Cardiac septum (tissue), 1 donor: Measurements from ENCODE around the gene DHDH. TPM values are rescaled to one million over a fixed set of nuclear protein-coding genes. Genes with fewer than 3 reads are reported as not detected.
"Not testable (repeated sequence)": the region's sequence is repeated elsewhere in the genome, so short reads cannot be mapped to it uniquely, and the experiment has no call there.

Experiments used
- DNase-seq: peaks from one replicate; pipeline ENCODE4 v3.0.0-alpha.2; 2020; ENCODE audit warnings: low spot score
- intact Hi-C: fragments of 100-400 bp; cut with DNase I; formaldehyde crosslinking; loops from one replicate; pipeline ENCODE4 v1.14.0; 2022
- long read RNA-seq: library from polyadenylated mRNA; unstranded; transcript quantifications from one replicate; pipeline ENCODE4 v2.0.0, GENCODE V29; 2021
- total RNA-seq: library from RNA; stranded (reverse); fragmentation: NEBNext Ultra II Directional; extraction: Animal tissue kit (Norgen Biotek cat#: 25700); gene quantifications from one replicate; pipeline ENCODE4 v1.2.1, GENCODE V29; 2021
- donor health status: DM: no; HTN: no; CAD: no.

The DHDH gene
- not detected for total RNA-seq
- long read RNA-seq: 0 reads

DNA sequence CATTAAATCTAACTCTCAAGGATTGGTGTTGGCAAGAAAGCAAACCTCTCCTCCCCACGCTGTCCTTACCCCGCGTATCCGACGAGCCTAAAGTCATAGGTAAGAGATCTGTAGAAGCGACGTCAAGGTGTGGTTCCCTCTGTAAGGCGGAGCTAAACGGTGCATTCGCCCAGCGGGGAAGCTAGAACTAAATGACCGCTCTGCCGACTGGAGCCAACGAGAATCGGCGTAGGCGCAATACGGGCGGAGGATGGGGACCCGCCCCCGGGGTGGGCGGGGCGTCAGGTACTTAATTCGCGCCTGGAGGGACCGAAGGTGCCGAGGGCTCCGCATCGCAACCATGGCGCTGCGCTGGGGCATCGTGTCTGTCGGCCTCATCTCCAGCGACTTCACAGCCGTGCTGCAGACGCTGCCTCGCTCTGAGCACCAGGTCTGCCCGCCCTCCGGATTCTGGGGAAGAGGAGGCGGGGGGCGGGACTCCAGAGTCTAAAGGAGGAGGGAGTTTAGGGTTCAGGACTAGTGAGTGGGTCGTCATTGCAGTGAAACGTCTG, at the start of gene DHDH:
Gene DHDH, plus strand, starts transcription at position 318 of the 551 bp plus-strand sequence. Its CDS starts 23 bp downstream, at position 341.
- DNase-seq: peak; percentile 91
- intact Hi-C loops: no loop called here

DNA sequence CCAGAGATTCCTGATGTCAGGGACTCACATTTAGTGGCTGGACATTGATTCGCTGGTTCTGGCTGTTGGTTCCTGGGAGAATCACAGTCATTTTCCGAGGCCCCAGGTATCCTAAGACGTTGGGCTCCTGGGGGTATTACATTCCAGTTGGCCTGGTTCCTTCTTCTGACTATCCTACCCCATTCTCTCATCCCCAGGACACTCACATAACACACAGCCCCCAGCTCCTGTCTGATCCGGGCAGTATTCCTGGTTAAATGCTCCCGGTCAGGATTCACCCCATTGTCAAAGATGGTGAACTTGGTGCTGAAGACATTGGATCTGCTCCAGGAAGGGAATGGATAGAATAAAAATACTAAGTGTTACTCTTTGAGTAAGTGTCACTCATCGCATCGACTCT, 49.8 kb upstream of the DHDH start:
- no peak for DNase-seq
- intact Hi-C loops: no loop called here

DNA sequence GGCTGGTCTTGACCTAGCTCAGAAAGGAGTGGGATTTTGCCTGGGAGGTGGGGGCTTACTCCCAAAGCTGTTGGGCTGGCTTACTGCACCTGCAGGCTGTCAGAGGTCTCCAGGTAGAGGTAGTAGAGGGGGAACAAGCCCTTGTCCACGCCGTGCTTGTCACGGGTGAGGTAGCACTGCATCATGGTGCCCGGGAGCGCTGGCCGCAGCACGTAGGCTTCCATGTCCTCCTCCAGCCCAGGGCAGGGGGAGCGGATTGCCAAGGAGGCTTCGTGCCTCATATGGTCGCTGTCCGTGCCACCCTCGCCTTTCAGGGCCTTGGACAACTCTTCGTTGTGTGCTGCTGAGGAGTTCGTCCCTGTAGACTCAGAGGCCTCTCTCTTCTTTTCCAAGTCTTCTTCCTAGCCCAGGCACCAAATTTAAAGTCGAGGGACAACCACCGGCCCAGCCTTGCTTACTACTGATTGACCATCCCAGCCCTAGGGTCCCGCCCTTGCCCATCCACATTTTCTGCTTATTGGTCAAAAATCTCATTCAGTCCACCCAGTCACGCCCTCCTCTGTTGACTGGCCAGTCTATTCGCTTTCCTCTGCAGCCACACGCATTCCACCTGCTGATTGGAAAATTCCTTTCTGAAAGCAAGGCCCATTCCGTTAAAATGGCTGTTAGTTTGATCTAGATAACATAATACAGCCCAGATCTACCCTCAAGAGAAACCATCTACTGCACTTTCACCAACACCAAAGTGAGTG, 45.5 kb upstream of the DHDH start:
- intact Hi-C loops: no loop called here
- DNase-seq: no peak

DNA sequence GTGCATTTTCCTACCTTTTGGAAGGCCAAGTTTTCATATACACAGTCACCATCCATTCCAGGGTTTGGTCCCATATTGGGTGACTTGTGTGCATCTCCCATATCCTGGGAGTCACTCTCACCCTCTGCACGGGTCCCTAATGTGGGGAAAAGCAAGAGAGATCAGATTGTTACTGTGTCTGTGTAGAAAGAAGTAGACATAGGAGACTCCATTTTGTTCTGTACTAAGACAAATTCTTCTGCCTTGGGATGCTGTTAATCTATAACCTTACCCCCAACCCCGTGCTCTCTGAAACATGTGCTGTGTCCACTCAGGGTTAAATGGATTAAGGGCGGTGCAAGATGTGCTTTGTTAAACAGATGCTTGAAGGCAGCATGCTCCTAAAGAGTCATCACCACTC, 44.0 kb upstream of the DHDH start:
- DNase-seq, intact Hi-C loops: not testable (repeated sequence)

DNA sequence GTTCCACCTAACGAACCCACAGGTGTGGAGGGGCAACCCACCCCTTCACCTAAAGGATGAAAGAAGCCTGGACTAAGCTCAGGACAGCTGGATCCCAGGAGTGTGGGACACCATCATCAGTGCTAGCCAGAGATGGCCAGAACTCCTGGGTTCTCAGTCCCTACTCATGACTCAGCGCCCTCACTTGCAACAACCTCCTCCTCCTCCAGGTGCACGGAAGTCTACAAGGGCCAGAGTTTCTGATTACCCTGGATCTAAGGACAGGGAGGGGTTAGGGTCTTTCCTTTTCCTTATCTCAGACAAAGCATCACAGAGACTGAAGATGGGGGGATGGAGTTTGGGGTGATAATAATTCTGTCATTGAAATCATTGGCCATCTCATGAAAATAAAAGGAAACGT, 42.9 kb upstream of the DHDH start:
- intact Hi-C loops: no loop called here
- no peak for DNase-seq

DNA sequence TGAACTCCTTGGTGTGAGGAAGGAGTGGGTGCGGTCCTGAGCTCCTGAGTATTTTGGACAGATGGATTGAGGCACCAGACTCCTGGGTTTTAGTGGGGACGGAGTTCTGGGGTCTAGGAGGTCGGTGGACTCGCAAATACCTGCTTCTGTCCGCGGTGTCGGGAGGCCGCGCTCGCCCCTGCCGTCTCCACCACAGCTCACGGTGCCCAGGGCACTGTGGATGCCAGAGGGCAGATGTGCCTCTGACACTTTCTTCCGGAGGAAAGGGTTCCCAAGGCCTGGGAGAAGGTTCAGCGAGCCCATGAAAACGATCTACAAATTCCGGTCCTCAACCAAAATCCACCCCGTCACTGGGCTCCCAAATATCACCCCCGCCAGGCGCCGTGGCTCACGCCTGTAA, 38.3 kb upstream of the DHDH start:
- no peak for DNase-seq
- intact Hi-C loops: loop anchor here (5.0 kb wide), 1 partner anchor 57 kb away; the partner anchor contains the start of gene BAX

DNA sequence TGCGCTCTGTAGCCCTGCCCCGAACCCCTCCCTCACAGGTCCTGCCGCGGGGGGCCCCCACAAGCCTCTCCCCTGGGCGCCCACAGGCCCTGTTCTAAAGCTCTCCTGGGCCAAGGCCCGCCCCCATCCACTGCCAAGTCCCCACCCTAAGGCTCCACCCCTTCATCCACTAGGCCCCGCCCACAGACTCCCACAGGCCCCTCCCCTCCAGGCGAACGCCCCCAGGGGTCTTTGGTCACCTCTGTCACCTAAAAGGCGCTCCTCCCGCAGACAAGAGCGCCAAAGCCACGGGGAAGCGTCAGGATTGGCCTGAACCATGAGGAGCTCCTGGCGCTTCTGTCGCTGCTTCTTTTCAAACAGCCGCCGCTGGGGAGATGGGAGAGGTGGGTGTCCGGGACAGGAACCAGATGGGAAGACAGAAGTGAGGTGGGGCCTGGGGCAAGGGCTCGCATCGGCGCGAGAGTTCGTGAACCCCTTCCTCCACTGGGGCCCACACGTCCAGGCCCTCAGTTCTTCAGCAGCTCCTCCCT, 37.2 kb upstream of the DHDH start:
- peak; percentile 84 for DNase-seq
- intact Hi-C loops: loop anchor here (5.0 kb wide), 1 partner anchor 56 kb away; the partner anchor contains the start of gene BAX

DNA sequence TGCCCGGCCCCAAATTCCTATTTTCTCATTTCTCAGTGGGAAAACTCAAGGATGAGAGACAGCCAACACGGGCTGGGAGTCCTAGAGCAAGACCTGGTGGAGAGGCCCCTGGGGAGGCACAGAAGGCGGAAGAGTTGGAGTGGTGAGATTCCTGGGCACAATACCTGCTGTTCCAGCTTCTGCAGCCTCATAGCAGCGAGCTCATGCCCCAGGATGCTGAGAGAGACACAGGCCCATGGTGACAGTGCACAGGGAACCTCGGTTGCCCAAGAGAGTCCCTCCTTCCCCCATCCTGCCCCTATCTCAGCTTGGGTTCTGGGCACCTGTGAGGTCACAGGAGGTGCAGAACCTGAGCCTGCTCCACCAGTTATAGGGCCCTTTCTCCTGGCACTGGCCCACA, 36.3 kb upstream of the DHDH start:
- intact Hi-C loops: loop anchor here (5.0 kb wide), 1 partner anchor 55 kb away; the partner anchor contains the start of gene BAX

DNA sequence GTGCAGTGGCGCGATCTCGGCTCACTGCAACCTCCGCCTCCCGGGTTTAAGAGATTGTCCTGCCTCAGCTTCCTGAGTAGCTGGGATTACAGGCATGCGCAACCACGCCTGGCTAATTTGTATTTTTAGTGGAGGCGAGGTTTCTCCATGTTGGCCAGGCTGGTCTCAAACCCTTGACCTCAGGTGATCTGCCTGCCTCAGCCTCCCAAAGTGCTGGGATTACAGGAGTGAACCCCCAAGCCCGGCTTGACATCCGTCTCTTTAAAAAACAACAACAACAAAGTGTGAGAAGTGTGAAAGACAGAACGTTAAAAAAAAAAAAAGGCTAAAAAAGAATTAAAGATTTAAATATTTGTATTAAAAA, 34.1 kb upstream of the DHDH start:
- intact Hi-C loops: loop anchor here (5.0 kb wide), 1 partner anchor 53 kb away; the partner anchor contains the start of gene BAX
- DNase-seq: not testable (repeated sequence)

More for the DNA sequence above, 36.3 kb upstream of the DHDH start:
- DNase-seq: no peak

DNA sequence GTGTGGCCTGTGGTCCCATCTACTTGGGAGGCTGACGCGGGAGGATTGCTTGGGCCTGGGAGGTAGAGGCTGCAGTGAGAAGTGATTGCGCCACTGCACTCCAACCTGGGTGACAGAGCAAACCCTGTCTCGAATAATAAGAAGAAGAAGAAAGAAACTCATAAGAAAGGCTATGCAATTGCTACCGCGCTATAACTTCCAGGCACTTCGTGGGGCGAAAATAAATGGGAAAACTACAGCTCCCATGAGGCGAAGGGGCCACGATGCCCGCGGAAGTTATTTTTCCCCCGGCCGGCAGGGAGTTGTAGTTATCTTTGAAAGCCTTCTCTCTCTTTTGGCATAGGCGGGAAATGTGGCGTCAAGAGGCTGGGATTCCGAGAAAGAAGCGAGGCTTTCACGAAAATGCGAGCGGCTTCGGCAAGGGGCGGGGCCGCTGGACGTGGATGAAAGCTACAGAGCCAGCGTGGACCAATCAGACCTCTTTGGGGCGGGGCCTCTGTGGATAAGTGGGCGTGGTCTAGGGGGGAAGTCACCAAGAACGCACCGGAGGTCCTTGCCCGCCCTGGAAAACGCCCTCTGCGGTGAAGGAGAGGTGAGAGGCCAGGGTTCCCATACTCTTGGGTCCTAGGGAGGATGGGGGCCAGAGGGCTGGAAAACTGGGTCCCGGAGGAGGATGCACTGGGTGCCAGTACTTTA, 33.6 kb upstream of the DHDH start, which contains the start of gene NUCB1:
Gene NUCB1, plus strand, starts transcription at position 532 of the 696 bp plus-strand sequence. CDS start 485 bp downstream, outside the sequence.
- intact Hi-C loops: loop anchor here (2.0 to 5.0 kb wide), 2 partner anchors 52 to 65 kb away; partner anchors contain the start of genes BAX and FTL
- peak; percentile 100 for DNase-seq

DNA sequence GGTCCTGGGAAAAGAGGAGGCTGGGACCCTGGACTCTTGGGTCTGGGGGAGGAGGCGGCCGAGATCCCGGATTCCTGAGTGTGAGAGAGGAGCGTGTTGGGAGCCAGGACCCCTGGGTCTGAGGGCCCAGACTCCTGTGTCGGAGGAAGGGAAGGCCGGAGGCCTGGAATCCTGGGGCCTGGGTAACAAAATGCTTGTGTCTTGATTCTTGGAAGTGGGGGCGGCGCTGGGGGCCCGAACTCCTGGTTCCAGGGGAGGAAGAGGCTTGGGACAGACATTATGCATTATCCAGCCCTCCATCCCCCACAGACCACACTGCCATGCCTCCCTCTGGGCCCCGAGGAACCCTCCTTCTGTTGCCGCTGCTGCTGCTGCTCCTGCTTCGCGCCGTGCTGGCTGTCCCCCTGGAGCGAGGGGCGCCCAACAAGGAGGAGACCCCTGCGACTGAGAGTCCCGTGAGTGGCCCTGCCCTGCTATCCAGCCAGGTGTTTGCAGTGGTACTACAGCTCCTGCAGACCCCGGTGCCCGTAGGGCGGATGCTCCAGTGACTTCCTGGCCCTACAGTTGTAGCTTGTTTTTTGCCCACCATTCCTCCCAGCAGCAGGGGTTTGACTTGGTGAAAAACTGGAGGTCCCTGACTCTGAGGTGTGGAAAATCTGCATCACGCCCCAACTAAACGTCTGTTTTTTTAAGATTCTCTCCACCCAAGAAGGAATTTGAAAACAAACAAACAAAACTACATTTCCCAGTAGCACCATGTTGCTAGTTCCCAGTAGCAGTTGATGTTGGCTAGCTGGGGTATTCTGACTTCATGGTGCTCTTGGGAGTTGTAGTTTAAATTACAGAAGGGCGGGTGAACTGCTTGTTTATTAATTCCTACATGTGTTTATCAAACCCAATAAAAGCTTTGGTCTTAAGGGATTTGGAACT, 32.8 kb upstream of the DHDH start:
- intact Hi-C loops: loop anchor here (2.0 kb wide), 1 partner anchor 64 kb away; the partner anchor contains the start of gene FTL
- DNase-seq: no peak

DNA sequence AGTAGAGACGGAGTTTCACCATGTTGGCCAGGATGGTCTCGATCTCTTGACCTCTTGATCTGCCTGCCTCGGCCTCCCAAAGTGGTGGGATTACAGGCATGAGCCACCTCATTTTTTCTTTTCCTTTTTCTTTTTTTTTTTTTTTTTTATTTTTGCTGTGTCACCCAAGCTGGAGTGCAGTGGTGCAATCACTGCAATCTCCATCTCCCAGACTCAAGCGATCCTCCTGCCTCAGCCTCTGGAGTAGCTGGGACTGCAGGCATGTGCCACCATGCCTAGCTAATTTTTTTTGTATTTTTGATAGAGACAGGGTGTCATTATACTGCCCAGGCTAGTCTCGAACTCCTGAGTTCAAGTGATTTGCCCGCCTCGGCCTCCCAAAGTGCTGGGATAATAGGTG, 31.2 kb upstream of the DHDH start:
- intact Hi-C loops, DNase-seq: not testable (repeated sequence)

DNA sequence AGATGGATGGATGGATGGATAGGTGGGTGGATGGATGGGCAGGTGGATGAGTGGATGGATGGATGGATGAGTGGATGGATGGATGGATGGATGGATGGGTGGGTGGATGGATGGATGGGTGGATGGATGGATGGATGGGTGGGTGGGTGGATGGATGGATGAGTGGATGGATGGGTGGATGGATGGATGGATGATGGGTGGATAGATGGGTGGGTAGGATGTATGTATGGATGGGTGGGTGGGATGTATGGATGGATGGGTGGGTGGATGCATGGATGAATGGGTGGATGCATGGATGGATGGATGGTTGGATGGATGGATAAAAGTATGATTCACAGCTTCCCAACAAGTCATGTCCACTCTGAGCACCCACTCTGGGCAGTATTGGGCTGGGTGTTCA, 29.7 kb upstream of the DHDH start:
- DNase-seq, intact Hi-C loops: not testable (repeated sequence)

DNA sequence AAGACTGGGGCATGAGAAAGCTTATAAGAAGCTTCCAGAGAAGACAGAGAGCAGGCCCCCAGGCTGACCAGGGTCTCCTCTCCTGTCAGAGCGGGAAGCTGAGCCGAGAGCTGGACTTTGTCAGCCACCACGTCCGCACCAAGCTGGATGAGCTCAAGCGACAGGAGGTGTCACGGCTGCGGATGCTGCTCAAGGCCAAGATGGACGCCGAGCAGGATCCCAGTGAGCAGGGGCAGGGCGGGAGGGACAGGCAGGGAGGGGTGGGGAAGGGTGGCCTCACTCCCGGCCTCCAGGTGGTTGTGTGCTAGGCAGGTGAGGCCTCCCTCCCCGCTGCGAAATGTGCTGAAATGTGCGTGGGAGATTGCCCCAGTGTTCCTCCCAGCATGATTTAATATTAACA, 27.8 kb upstream of the DHDH start:
- intact Hi-C loops: no loop called here

DNA sequence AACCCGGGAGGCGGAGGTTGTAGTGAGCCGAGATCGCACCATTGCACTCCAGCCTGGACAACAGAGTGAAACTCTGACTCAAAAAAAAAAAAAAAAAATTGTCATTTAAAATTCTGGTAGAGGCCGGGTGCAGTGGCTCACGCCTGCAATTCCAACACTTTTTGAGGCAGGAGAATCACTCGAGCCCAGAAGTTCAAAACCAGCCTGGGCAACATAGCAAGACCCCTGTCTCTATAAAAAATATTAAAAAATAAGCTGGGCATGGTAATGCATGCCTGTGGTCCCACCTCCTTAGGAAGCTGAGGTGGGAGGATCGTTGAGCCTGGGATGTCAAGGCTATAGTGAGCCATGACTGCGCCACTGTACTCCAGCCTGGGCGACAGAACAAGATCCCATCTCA, 27.2 kb upstream of the DHDH start:
- intact Hi-C loops: no loop called here
- DNase-seq: no peak

More for the DNA sequence above, 27.8 kb upstream of the DHDH start:
- DNase-seq: no peak

DNA sequence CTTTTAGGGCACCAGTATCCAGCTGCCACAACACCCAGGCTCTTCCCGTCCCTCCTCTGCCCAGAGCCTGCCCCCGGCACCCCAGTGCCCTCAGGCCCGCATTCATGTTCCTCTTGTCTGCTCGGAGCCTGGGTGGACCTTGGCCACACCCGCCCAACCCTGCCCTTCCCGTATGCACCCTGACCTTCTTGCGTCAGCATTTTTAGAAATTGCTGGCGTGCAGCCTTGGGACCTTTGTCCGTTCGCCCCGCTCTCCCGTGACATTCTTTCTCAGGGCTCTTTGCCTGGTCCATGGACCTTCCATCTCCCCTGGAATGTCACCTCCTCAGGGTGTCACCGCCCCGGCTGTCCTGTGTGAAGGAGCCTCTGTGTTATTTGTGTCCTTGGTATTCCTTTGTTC, 25.8 kb upstream of the DHDH start:
- intact Hi-C loops: no loop called here
- no peak for DNase-seq

DNA sequence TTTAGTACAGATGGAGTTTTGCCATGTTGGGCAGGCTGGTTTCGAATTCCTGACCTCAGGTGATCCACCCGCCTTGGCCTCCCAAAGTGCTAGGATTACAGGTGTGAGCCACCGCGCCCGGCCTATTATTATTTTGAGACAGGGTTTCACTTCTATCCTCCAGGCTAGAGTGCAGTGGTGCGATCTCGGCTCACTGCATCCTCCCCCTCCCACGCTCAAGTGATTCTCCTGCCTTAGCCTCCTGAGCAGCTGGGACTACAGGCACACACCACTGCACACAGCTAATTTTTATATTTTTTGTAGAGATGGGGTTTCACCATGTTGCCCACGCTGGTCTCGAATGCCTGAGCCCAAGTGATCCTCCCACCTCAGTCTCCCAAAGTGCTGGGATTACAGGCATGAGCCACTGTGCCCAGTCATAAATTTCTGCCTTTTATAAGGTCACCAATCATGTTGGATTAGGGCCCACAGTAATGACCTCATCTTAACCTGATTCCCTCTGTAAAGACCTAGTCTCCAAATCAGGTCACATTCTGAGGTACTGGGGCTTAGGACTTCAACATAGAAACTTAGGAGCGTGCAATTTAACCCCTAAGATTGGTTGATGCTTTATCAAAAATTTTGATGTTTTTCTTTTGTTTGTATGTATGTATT, 23.9 kb upstream of the DHDH start:
- intact Hi-C loops: not testable (repeated sequence)

DNA sequence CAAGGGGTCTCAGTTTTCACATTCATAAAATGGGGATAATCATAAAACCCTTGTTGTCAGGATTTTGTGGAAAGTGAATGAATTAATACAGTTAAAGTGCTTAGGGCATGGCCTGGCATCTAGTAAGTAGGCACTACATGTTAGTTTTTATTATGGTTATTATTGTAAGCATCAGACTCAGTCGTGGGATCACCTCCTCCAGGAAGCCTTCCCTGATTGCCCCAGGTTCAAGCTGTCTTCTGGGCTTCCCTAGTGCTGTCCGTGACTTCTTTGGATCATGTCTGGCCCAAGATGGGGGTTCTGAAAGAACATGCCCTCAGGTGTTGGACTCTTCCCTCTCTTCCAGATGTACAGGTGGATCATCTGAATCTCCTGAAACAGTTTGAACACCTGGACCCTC, 22.7 kb upstream of the DHDH start:
- DNase-seq: no peak
- intact Hi-C loops: no loop called here

More for the DNA sequence above, 23.9 kb upstream of the DHDH start:
- not testable (repeated sequence) for DNase-seq
